Adrenal gland (tissue), 12 donors: Measurements from ENCODE around the gene NHSL2. TPM values are rescaled to one million over a fixed set of nuclear protein-coding genes. Genes with fewer than 3 reads are reported as not detected.

Source experiments
- DNase-seq, 7 donors: peaks; one replicate each; pipeline ENCODE4 v3.0.0-alpha.2; 2019 to 2020
- H3K27ac ChIP-seq, 5 donors: fragments of 200-600 bp; sonication (generic) in 4 of 5; 1 replicate in 3 of 5; 2 replicates in 2 of 5; pipeline versions ENCODE4 v1.5.1 to v1.8.0; 2016 to 2020; ENCODE audit warnings: mild to moderate bottlenecking in 1 of 5
- H3K27me3 ChIP-seq: fragments of 200-600 bp; 2 replicates; pipeline ENCODE4 v1.8.0; 2021
- H3K36me3 ChIP-seq, 2 donors: fragments of 200-600 bp; replicated peaks in 1 of 2; 1 replicate in 1 of 2; 2 replicates in 1 of 2; pipeline versions ENCODE4 v1.5.1 to v1.8.0; 2018 to 2022
- H3K4me1 ChIP-seq, 2 donors: fragments of 200-600 bp; replicated peaks in 1 of 2; 1 replicate in 1 of 2; 2 replicates in 1 of 2; pipeline versions ENCODE4 v1.5.1 to v1.8.0; 2018 to 2021
- H3K4me3 ChIP-seq, 4 donors: fragments of 200-600 bp; sonication (generic) in 3 of 4; one replicate each; pipeline ENCODE4 v1.5.1; 2016 to 2018
- H3K9me3 ChIP-seq, 3 donors: fragments of 200-600 bp; sonication (generic) in 1 of 3; replicated peaks in 1 of 3; 1 replicate in 2 of 3; 2 replicates in 1 of 3; pipeline versions ENCODE4 v1.5.1 to v1.8.0; 2016 to 2021
- POLR2A ChIP-seq, 2 donors: fragments of 450-650 bp; IDR thresholded peaks; one replicate each; pipeline ENCODE4 v1.6.1; 2017; ENCODE audit warnings: antibody characterized with exemption in 2 of 2, mild to moderate bottlenecking in 2 of 2, moderate library complexity in 1 of 2
- WGBS, 4 donors: extraction: QIAGEN DNeasy Blood & Tissue Kit in 2 of 4; methylation state at CpG; one replicate each; pipeline versions ENCODE4 v1.1.5 to v1.1.7; 2013 to 2017; 5-methylcytosine and 5-hydroxymethylcytosine counted together
- intact Hi-C, 2 donors: fragments of 100-400 bp; cut with DNase I; formaldehyde crosslinking; loops; one replicate each; pipeline versions ENCODE4 v1.14.1 to v1.15.0; 2022 to 2023
- polyA plus RNA-seq, 3 donors: library from polyadenylated mRNA; stranded (reverse); fragments of 200-250 nt in 2 of 3; fragments of 350-450 nt in 1 of 3; fragmentation: Illumina TruSeq in 1 of 3; extraction: RNeasy Lipid Tissue Mini Kit (QIAGEN cat#74804) in 1 of 3; gene quantifications; one replicate each; pipeline ENCODE4 v1.2.3, GENCODE V29; 2013 to 2014
- total RNA-seq, 9 donors: library from RNA; depleted of rRNA in 4 of 9; stranded (reverse); fragments of >200 nt in 4 of 9; fragments of 120-200 nt in 1 of 9; fragmentation: NEBNext Ultra II Directional in 1 of 9; extraction: Animal tissue kit (Norgen Biotek cat#: 25700) in 1 of 9; gene quantifications; one replicate each; pipeline versions ENCODE4 v1.1.0 to v1.2.4, GENCODE V29; 2013 to 2023
- TF ChIP-seq, protein P1 (sequence below), 6 experiments: fragments of 450-650 bp in 4 of 6; fragments of 200-600 bp in 2 of 6; sonication (generic) in 1 of 6; IDR thresholded peaks; 1 replicate in 5 of 6; 2 replicates in 1 of 6; pipeline versions ENCODE4 v1.5.1 to v1.8.0; 2016 to 2021; ENCODE audit warnings: antibody characterized with exemption in 6 of 6, mild to moderate bottlenecking in 2 of 6, moderate library complexity in 1 of 6
- donor health status: healthy with polysubstance abuse.
- donor health status: Bipolar disorder and iron deficiency.
- donor health status: DM: yes; HTN: yes; CAD: no.
- donor health status: DM: no; HTN: no; CAD: no.
- donor health status: DM: no; HTN: no; CAD: no.
- donor health status: DM: yes; HTN: yes; CAD: no.

Gene NHSL2
- total and polyA plus RNA-seq, 12 donors, result 1.3 to 18.2 (median 4.8) TPM

DNA sequence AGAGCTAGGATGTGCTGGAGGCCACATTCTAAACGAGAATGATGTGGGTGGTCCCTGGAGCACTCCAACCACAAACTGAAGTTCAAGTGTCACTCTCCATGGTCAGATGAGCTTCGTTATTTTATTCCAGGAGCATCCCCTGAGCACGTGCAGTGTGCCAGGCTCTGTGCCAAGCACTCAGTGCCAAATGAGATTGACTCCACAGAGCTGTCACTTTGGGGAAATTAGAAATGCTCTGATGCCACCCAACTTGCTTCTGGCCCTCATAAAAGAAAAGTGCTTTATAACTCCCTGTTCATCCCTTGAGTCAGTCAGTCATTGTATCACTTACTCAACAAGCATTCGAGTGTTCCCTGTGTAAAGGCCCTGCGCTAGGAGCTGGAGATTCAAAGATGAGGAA, 129.9 kb downstream of the NHSL2 start:
- no peak overlapping the region for H3K27ac ChIP-seq
- no peak overlapping the region for H3K4me3 ChIP-seq
- H3K27me3 ChIP-seq, result peaks cover 13% of the 10 kb centered on the region
- no peaks in the 10 kb centered on the region for H3K9me3 ChIP-seq
- TF ChIP-seq, protein P1, sequence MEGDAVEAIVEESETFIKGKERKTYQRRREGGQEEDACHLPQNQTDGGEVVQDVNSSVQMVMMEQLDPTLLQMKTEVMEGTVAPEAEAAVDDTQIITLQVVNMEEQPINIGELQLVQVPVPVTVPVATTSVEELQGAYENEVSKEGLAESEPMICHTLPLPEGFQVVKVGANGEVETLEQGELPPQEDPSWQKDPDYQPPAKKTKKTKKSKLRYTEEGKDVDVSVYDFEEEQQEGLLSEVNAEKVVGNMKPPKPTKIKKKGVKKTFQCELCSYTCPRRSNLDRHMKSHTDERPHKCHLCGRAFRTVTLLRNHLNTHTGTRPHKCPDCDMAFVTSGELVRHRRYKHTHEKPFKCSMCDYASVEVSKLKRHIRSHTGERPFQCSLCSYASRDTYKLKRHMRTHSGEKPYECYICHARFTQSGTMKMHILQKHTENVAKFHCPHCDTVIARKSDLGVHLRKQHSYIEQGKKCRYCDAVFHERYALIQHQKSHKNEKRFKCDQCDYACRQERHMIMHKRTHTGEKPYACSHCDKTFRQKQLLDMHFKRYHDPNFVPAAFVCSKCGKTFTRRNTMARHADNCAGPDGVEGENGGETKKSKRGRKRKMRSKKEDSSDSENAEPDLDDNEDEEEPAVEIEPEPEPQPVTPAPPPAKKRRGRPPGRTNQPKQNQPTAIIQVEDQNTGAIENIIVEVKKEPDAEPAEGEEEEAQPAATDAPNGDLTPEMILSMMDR (IDR thresholded peaks at IDR 0.05), result no peak
- no peak for TF ChIP-seq POLR2A (IDR thresholded peaks at IDR 0.05)
- WGBS, 4 donors, result 51 to 100% (median 64%) methylated on average over 2 to 5 of the region's 5 CpGs
- intact Hi-C loops, result no loop called here
- no peaks in the 10 kb centered on the region for H3K36me3 ChIP-seq
- peaks cover 0 to 3% of the 10 kb centered on the region in 2 donors for H3K4me1 ChIP-seq
- DNase-seq, result no peak

DNA sequence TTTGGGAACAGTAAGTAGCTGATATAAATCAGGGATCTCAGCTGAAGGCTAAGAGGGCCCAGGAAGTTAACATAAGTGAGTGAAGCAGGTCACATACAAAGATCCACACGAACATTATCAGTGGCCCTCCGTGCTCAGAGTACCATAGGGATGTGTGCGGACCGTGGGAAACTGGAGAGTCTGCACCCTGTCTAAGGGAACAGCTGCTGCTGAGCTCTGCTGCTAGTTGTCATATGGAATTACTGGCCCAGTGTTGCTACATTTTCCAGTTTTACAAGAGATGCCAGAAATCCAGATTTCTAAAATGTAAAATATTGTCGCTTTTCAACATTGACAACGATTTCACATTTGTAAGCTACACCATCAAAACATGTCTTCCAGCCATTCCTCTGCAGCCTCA, 130.5 kb downstream of the NHSL2 start:
- DNase-seq, result no peak
- intact Hi-C loops, result no loop called here
- 64 to 100% (median 82%) methylated on average over 1 to 6 of the region's 6 CpGs for WGBS, 4 donors
- Histone ChIP-seq H3K27ac (no peak overlapping the region), H3K4me3 (no peak overlapping the region), H3K4me1 (peaks cover 0 to 7% of the 10 kb centered on the region in 2 donors), H3K36me3 (no peaks in the 10 kb centered on the region), H3K27me3 (peaks cover 9% of the 10 kb centered on the region), H3K9me3 (no peaks in the 10 kb centered on the region)
- TF ChIP-seq, protein P1 (IDR thresholded peaks at IDR 0.05), result no peak
- TF ChIP-seq POLR2A (IDR thresholded peaks at IDR 0.05), result no peak

DNA sequence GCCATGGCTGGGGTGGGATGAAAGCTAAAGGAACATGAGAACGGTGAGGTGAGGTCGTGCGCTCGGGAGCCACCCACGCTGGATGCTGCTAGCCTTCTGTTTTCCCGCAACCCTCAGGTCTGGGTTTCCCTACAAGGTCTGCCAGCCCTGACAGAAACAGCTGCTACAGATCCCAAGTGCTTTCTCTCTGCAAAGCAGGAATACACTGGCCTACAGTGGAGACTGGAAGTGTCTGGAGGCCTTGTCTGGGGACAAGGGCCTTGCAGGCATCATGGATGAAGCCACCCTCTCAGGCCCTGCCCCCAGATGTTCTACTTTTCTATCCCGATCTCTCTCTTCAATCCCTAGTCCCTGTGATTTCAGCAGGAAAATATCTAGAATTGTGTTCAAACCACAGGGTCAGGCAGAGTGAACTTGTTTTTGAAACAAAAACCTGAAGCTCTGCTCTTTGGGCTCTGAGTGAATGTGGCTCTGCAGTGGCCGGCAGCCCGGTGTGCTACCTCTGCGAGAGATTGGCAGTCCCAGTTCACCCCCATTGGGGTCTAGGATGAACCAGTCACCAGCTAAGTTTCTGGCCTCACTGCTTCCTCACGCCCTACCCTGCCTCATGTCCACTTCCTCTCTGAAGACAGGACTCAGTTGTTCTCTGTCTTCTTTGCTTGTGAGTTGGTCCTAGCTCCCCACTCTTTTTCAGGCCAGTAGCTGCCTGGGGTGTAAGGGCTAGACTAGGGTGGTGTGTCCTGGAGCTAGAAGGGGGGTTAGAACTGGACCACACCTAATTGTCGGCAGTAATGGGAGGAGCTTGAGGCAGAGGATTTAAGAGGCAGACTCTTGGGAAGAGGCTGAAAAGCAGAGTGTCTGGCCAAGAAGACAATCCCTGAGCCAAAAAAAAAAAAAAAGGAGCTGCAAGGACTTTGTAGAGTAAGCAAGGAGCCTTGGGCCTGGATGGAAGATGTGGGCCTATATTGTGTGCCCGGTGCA, 131.5 kb downstream of the NHSL2 start:
- DNase-seq, result no peak
- Histone ChIP-seq H3K36me3 (no peaks in the 10 kb centered on the region), H3K27me3 (peaks cover 9% of the 10 kb centered on the region), H3K9me3 (no peaks in the 10 kb centered on the region), H3K4me3 (no peak overlapping the region), H3K4me1 (peaks cover 0 to 7% of the 10 kb centered on the region in 2 donors), H3K27ac (peak overlapping the region in 2 of 5 donors; percentile 47 to 49)
- no peak for TF ChIP-seq POLR2A (IDR thresholded peaks at IDR 0.05)
- TF ChIP-seq, protein P1 (IDR thresholded peaks at IDR 0.05), result no peak
- WGBS, 4 donors, result 68 to 87% (median 75%) methylated on average over 9 to 13 of the region's 13 CpGs
- intact Hi-C loops, result no loop called here

DNA sequence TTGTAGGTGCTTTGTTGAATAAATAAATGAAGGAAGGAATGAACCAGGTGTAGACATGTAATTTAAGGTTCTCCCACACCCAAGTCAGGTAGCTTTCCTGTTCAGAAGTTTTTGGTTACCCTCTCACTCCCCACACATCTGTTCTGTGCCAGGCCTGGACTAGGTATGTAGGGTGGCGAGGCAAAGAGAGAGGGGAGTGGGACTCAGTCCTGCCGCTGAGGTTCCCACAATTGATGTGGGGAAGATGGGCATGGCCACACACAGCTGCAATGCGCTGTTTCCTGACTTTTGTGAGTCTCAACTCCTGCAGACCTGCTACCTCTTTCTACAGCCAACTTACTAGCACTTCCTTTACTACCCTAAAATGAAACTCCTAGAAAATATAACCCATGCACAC, 132.2 kb downstream of the NHSL2 start:
- Histone ChIP-seq H3K27ac (no peak overlapping the region), H3K4me3 (no peak overlapping the region), H3K36me3 (no peaks in the 10 kb centered on the region), H3K9me3 (no peaks in the 10 kb centered on the region), H3K4me1 (peaks cover 0 to 7% of the 10 kb centered on the region in 2 donors), H3K27me3 (peaks cover 5% of the 10 kb centered on the region)
- TF ChIP-seq, protein P1 (IDR thresholded peaks at IDR 0.05), result no peak
- no peak for TF ChIP-seq POLR2A (IDR thresholded peaks at IDR 0.05)
- DNase-seq, result no peak
- intact Hi-C loops, result no loop called here
- WGBS, 4 donors, result 76 to 88% (median 88%) methylated on average over 2 to 3 of the region's 3 CpGs
